ENCODE measurements around the gene PLAAT4. TPM values are rescaled to one million over a fixed set of nuclear protein-coding genes. Genes with fewer than 3 reads are reported as not detected.
"Not testable (repeated sequence)": the region's sequence is repeated elsewhere in the genome, so short reads cannot be mapped to it uniquely, and the experiment has no call there.

Gene PLAAT4
- total RNA-seq, 1 donor from 2014 or later, result 15.5 TPM

GRCh38 chr11:63572026-63572688, 35.5 kb downstream of the PLAAT4 start:
- no peaks in the 10 kb centered on the region for H3K9me3 ChIP-seq (replicated peaks)
- H3K4me1 ChIP-seq, result peaks cover 40% of the 10 kb centered on the region
- no peak overlapping the region for H3K27ac ChIP-seq (replicated peaks)
- TF ChIP-seq CTCF (IDR thresholded peaks at IDR 0.05; ENCODE audit: borderline replicate concordance), result no peak
- no peak overlapping the region for H3K4me3 ChIP-seq
- no peaks in the 10 kb centered on the region for H3K36me3 ChIP-seq
- DNase-seq, result no peak
- H3K27me3 ChIP-seq (ENCODE audit: low read depth), result no peaks in the 10 kb centered on the region
- intact Hi-C loops (cut with micrococcal nuclease), result no loop called here

GRCh38 chr11:63573881-63574855, 37.6 kb downstream of the PLAAT4 start:
- no peaks in the 10 kb centered on the region for H3K36me3 ChIP-seq
- peaks cover 25% of the 10 kb centered on the region for H3K4me1 ChIP-seq
- H3K4me3 ChIP-seq, result peak overlapping the region; percentile 50
- H3K27me3 ChIP-seq (ENCODE audit: low read depth), result no peaks in the 10 kb centered on the region
- intact Hi-C loops (cut with micrococcal nuclease), result no loop called here
- peak overlapping the region; percentile 80 for H3K27ac ChIP-seq (replicated peaks)
- peak; percentile 9 for TF ChIP-seq CTCF (IDR thresholded peaks at IDR 0.05; ENCODE audit: borderline replicate concordance)
- peaks cover 4% of the 10 kb centered on the region for H3K9me3 ChIP-seq (replicated peaks)
- peak; percentile 26 for DNase-seq

- DNase-seq, result peak; percentile 33
- intact Hi-C loops (cut with micrococcal nuclease), result no loop called here
- Histone ChIP-seq H3K9me3 (replicated peaks) (peaks cover 12% of the 10 kb centered on the region), H3K36me3 (peaks cover 4% of the 10 kb centered on the region), H3K4me3 (peak overlapping the region; percentile 50), H3K27ac (replicated peaks) (peak overlapping the region; percentile 80), H3K4me1 (peaks cover 25% of the 10 kb centered on the region), H3K27me3 (ENCODE audit: low read depth) (no peaks in the 10 kb centered on the region)
- no peak for TF ChIP-seq CTCF (IDR thresholded peaks at IDR 0.05; ENCODE audit: borderline replicate concordance)
Observed at GRCh38 chr11:63574856-63575602, 38.4 kb downstream of the PLAAT4 start.

- not testable (repeated sequence) for DNase-seq; H3K27me3 ChIP-seq (ENCODE audit: low read depth)
Observed at GRCh38 chr11:63578882-63579281, 42.3 kb downstream of the PLAAT4 start.

GRCh38 chr11:63581224-63581623, 44.6 kb downstream of the PLAAT4 start:
- H3K4me3 ChIP-seq; intact Hi-C loops (cut with micrococcal nuclease); H3K27me3 ChIP-seq (ENCODE audit: low read depth); DNase-seq; H3K4me1 ChIP-seq; H3K27ac ChIP-seq (replicated peaks): not testable (repeated sequence)
- H3K9me3 ChIP-seq (replicated peaks), result peaks cover 36% of the 10 kb centered on the region
- peaks cover 62% of the 10 kb centered on the region for H3K36me3 ChIP-seq

More at GRCh38 chr11:63578882-63579281, 42.3 kb downstream of the PLAAT4 start:
- Histone ChIP-seq H3K36me3 (peaks cover 42% of the 10 kb centered on the region), H3K4me1 (peaks cover 27% of the 10 kb centered on the region), H3K9me3 (replicated peaks) (peaks cover 36% of the 10 kb centered on the region)
- H3K4me3 ChIP-seq; H3K27ac ChIP-seq (replicated peaks); intact Hi-C loops (cut with micrococcal nuclease): not testable (repeated sequence)

- Histone ChIP-seq H3K9me3 (replicated peaks) (peaks cover 36% of the 10 kb centered on the region), H3K4me3 (no peak overlapping the region), H3K27ac (replicated peaks) (no peak overlapping the region), H3K36me3 (peaks cover 83% of the 10 kb centered on the region), H3K27me3 (ENCODE audit: low read depth) (no peaks in the 10 kb centered on the region), H3K4me1 (peaks cover 18% of the 10 kb centered on the region)
- intact Hi-C loops (cut with micrococcal nuclease), result no loop called here
- DNase-seq, result no peak
- no peak for TF ChIP-seq CTCF (IDR thresholded peaks at IDR 0.05; ENCODE audit: borderline replicate concordance)
Observed at GRCh38 chr11:63583357-63583677, 46.7 kb downstream of the PLAAT4 start.
